MM.1S (cell line): ENCODE results near the gene BRD8.

Source experiments
- EZH2 ChIP-seq: fragments of 300-600 bp; sonication (generic); optimal IDR thresholded peaks from 2 replicates; pipeline ENCODE3; 2017; ENCODE audit warnings: low read depth, mild to moderate bottlenecking, antibody characterized with exemption, low read length, mixed read lengths
- EZH2phosphoT487 ChIP-seq: fragments of 300-600 bp; sonication (generic); IDR thresholded peaks from 2 replicates; pipeline ENCODE4 v1.6.1; 2018; ENCODE audit warnings: antibody characterized with exemption, low read length
- TF ChIP-seq, protein P1 (sequence below): fragments of 300-600 bp; sonication (generic); IDR thresholded peaks from 2 replicates; pipeline ENCODE4 v1.5.1; 2016; ENCODE audit warnings: antibody characterized with exemption, low read length, mixed read lengths

DNA sequence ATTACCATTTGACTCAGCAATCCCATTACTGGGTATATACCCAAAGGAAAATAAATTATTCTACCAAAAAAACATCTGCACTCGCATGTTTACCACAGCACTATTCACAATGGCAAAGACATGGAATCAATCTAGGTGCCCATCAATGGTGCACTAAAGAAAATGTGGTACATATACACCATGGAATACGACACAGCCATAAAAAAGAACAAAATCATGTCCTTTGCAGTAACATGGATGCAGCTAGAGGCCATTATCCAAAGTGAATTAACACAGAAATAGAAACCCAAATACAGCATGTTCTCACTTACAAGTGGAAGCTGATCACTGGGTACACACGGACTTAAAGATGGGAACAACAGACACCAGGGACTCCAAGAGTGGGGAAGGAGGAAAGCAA, 32.6 kb upstream of the BRD8 start:
- TF ChIP-seq, protein P1, sequence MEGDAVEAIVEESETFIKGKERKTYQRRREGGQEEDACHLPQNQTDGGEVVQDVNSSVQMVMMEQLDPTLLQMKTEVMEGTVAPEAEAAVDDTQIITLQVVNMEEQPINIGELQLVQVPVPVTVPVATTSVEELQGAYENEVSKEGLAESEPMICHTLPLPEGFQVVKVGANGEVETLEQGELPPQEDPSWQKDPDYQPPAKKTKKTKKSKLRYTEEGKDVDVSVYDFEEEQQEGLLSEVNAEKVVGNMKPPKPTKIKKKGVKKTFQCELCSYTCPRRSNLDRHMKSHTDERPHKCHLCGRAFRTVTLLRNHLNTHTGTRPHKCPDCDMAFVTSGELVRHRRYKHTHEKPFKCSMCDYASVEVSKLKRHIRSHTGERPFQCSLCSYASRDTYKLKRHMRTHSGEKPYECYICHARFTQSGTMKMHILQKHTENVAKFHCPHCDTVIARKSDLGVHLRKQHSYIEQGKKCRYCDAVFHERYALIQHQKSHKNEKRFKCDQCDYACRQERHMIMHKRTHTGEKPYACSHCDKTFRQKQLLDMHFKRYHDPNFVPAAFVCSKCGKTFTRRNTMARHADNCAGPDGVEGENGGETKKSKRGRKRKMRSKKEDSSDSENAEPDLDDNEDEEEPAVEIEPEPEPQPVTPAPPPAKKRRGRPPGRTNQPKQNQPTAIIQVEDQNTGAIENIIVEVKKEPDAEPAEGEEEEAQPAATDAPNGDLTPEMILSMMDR = no peak
- TF ChIP-seq EZH2 = no peak
- no peak for TF ChIP-seq EZH2phosphoT487
